Prostate gland (tissue), 2 donors: Measurements from ENCODE around the gene JMJD7. TPM values are rescaled to one million over a fixed set of nuclear protein-coding genes. Genes with fewer than 3 reads are reported as not detected.
A peak's percentile ranks its signal among the peaks of the same experiment; 100 is the strongest.

Experiments used
- DNase-seq: peaks from one replicate; pipeline ENCODE4 v3.0.0-alpha.2; 2019; ENCODE audit warnings: low spot score
- H3K27ac ChIP-seq, 2 donors: fragments of 200-600 bp; sonication (generic); 2 replicates each; pipeline ENCODE4 v1.5.1; 2017 to 2019
- H3K27me3 ChIP-seq: fragments of 200-600 bp; sonication (generic); replicated peaks from 2 replicates; pipeline ENCODE4 v1.5.1; 2019; ENCODE audit not compliant: insufficient read depth
- H3K36me3 ChIP-seq, 2 donors: fragments of 200-600 bp; sonication (generic); 1 replicate in 1 of 2; 2 replicates in 1 of 2; pipeline versions ENCODE4 v1.5.1 to v1.8.1; 2017 to 2019
- H3K4me1 ChIP-seq: fragments of 200-600 bp; sonication (generic); replicated peaks from 2 replicates; pipeline ENCODE4 v1.5.1; 2019
- H3K4me3 ChIP-seq, 2 donors: fragments of 200-600 bp; sonication (generic); 2 replicates each; pipeline ENCODE4 v1.5.1; 2017 to 2019
- H3K9me3 ChIP-seq: fragments of 200-600 bp; sonication (generic); 2 replicates; pipeline ENCODE4 v1.5.1; 2017
- POLR2A ChIP-seq: fragments of 450-650 bp; IDR thresholded peaks from one replicate; pipeline ENCODE4 v1.6.1; 2016; ENCODE audit warnings: antibody characterized with exemption, mild to moderate bottlenecking
- POLR2AphosphoS5 ChIP-seq: sonication (generic); formaldehyde crosslinking; IDR thresholded peaks from one replicate; pipeline ENCODE4 v1.6.1; 2017; ENCODE audit warnings: antibody characterized with exemption
- WGBS: methylation state at CpG from one replicate; pipeline ENCODE4 v1.1.5; 2018; 5-methylcytosine and 5-hydroxymethylcytosine counted together
- intact Hi-C: fragments of 100-400 bp; cut with DNase I; formaldehyde crosslinking; loops from one replicate; pipeline ENCODE4 v1.14.2; 2022
- total RNA-seq, 2 donors: library from RNA; depleted of rRNA; stranded (reverse); fragments of >200 nt; gene quantifications; one replicate each; pipeline ENCODE4 v1.1.0, GENCODE V29; 2016
- TF ChIP-seq, protein P1 (sequence below), 4 experiments: fragments of 200-600 bp in 2 of 4; fragments of 450-650 bp in 2 of 4; sonication (generic) in 2 of 4; IDR thresholded peaks; 1 replicate in 3 of 4; 2 replicates in 1 of 4; pipeline ENCODE4 v1.5.1; 2016 to 2019; ENCODE audit warnings: antibody characterized with exemption in 4 of 4, mild to moderate bottlenecking in 2 of 4, moderate library complexity in 2 of 4

JMJD7 gene
- total RNA-seq, 2 donors from 2014 or later: 20.7 to 56.6 TPM

DNA sequence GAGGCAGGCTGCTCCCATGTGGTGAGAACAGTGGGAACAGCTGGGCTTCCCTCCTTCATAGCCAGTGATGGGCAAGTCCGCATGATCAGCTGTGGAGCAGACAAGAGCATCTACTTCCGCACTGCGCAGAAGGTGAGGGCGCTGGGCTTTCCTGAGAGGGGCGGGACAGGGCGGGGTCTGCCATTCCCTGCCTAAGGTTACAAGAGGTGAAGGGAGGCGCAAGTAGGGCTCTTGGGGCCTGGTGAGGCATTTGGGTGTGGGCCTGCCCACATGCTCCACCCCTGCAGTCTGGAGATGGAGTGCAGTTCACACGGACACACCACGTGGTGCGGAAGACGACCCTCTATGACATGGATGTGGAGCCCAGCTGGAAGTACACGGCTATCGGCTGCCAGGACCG is 10.6 kb upstream of the JMJD7 start:
- H3K4me3 ChIP-seq: no peak overlapping the region
- H3K27me3 ChIP-seq: no peaks in the 10 kb centered on the region
- WGBS: 88% methylated on average over 14 of the region's 14 CpGs
- DNase-seq: no peak
- no peaks in the 10 kb centered on the region for H3K9me3 ChIP-seq
- TF ChIP-seq POLR2AphosphoS5: no peak
- TF ChIP-seq, protein P1, sequence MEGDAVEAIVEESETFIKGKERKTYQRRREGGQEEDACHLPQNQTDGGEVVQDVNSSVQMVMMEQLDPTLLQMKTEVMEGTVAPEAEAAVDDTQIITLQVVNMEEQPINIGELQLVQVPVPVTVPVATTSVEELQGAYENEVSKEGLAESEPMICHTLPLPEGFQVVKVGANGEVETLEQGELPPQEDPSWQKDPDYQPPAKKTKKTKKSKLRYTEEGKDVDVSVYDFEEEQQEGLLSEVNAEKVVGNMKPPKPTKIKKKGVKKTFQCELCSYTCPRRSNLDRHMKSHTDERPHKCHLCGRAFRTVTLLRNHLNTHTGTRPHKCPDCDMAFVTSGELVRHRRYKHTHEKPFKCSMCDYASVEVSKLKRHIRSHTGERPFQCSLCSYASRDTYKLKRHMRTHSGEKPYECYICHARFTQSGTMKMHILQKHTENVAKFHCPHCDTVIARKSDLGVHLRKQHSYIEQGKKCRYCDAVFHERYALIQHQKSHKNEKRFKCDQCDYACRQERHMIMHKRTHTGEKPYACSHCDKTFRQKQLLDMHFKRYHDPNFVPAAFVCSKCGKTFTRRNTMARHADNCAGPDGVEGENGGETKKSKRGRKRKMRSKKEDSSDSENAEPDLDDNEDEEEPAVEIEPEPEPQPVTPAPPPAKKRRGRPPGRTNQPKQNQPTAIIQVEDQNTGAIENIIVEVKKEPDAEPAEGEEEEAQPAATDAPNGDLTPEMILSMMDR (IDR thresholded peaks at IDR 0.05): no peak
- intact Hi-C loops: no loop called here
- peaks cover 2 to 31% of the 10 kb centered on the region in 2 donors for H3K36me3 ChIP-seq
- H3K4me1 ChIP-seq: no peaks in the 10 kb centered on the region
- no peak overlapping the region for H3K27ac ChIP-seq

DNA sequence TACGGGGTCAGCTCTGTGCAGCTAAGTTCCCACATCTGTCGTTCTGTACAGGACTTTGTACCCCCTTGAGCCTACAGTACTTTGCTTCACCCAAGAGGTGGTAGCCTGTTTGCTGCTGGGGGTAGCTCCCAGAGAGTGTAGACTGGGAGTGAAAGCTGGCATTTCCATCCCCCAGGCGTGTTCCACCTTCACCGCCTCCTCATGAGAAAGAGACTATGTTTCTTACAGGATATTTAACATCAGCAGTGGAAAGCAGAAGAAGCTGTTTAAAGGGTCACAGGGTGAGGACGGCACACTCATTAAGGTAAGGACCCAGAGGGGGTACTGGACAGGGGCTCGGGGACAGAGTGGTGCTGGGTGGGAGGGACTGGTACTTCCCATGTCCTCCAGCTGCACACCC is 10.1 kb upstream of the JMJD7 start:
- intact Hi-C loops: no loop called here
- 85% methylated on average over 6 of the region's 6 CpGs for WGBS
- no peak overlapping the region for H3K4me3 ChIP-seq

DNA sequence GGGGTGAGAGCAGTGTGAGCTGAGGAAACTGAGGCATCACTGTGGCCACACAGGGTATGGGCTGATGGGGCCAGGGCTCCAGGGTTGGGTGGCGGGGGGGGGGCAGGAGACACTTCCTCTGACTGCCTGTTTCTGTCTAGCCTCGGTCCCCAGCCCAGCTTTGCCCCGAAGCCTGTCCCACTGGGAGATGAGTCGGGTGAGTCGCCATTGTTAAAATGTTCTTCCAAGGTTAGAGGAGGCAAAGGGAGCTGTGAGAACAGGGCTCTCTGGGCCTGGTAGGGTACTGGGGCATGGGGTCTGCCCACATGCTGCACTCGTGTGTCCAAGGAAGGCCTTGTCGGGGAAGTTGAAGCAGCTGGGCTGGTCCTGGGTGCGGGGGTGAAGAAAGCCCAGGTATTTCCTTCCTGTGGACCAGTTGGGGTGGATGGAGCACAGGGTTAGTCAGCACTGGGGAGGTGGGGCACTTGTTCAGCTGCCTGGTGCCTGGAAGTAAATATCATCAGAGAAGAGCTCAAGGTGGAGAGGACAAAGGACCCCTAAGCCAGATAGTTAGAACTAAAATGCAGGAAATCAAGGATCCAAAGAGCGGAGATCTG is 8.3 kb upstream of the JMJD7 start:
- no peaks in the 10 kb centered on the region for H3K4me1 ChIP-seq
- no peak for DNase-seq
- intact Hi-C loops: no loop called here
- WGBS: 82% methylated on average over 9 of the region's 9 CpGs
- TF ChIP-seq, protein P1 (IDR thresholded peaks at IDR 0.05): no peak
- TF ChIP-seq POLR2A: no peak
- no peaks in the 10 kb centered on the region for H3K9me3 ChIP-seq
- no peak overlapping the region for H3K27ac ChIP-seq
- H3K4me3 ChIP-seq: no peak overlapping the region
- H3K27me3 ChIP-seq: no peaks in the 10 kb centered on the region
- peaks cover 2 to 20% of the 10 kb centered on the region in 2 donors for H3K36me3 ChIP-seq

More for the DNA sequence above, 10.1 kb upstream of the JMJD7 start:
- no peak for DNase-seq
- no peaks in the 10 kb centered on the region for H3K9me3 ChIP-seq
- H3K27me3 ChIP-seq: no peaks in the 10 kb centered on the region
- TF ChIP-seq POLR2AphosphoS5 (no peak), POLR2A (no peak)
- TF ChIP-seq, protein P1 (IDR thresholded peaks at IDR 0.05): no peak
- H3K27ac ChIP-seq: no peak overlapping the region
- H3K4me1 ChIP-seq: no peaks in the 10 kb centered on the region
- peaks cover 2 to 26% of the 10 kb centered on the region in 2 donors for H3K36me3 ChIP-seq

DNA sequence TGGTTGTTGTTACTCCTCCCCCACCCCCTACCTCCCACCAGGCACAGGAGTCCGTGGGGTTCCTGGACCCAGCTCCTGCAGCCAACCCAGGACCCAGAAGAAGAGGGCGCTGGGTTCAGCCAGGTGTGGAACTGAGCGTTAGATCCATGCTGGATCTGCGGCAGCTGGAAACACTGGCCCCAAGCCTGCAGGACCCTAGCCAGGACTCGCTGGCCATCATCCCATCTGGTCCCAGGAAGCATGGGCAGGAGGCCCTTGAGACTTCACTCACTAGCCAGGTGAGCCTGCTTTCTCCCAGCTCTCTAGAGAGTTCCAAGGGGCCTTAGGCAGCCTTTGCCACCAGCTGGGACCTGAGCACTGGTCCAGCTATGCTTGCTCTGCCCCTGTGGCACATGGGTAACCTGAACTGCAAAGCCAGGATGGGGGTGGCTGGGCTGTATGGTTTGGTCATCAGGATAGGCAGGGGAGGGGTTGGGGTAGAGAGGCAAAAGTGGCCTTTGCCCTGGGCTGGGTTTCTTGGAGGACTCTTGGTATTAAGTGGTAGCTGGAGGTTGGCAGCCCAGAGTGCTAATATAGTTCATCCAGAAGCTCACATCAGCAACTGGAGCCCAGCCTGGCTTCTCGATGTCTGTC is 7.0 kb upstream of the JMJD7 start:
- H3K36me3 ChIP-seq: peaks cover 2 to 20% of the 10 kb centered on the region in 2 donors

More for the DNA sequence above, 7.0 kb upstream of the JMJD7 start:
- peak; percentile 50 for DNase-seq
- no peaks in the 10 kb centered on the region for H3K27me3 ChIP-seq
- no peaks in the 10 kb centered on the region for H3K4me1 ChIP-seq
- H3K4me3 ChIP-seq: no peak overlapping the region
- H3K27ac ChIP-seq: no peak overlapping the region
- 37% methylated on average over 6 of the region's 6 CpGs for WGBS
- TF ChIP-seq POLR2A (no peak), POLR2AphosphoS5 (peak; percentile 26)
- TF ChIP-seq, protein P1 (IDR thresholded peaks at IDR 0.05): no peak
- H3K9me3 ChIP-seq: no peaks in the 10 kb centered on the region
- intact Hi-C loops: no loop called here
